Heart right ventricle (tissue), 16 donors: ENCODE measurements around the gene MYO9A. TPM values are rescaled to one million over a fixed set of nuclear protein-coding genes. Genes with fewer than 3 reads are reported as not detected.

Source experiments
- ATAC-seq, 8 donors: fragments of 200-7000 bp; cut with Tn5 transposase; one replicate each; pipeline ENCODE4 v1.9.1; 2020; ENCODE audit warnings: mild to moderate bottlenecking in 8 of 8, moderate library complexity in 8 of 8, moderate number of reproducible peaks in 1 of 8
- DNase-seq, 2 donors: peaks; one replicate each; pipeline ENCODE4 v3.0.0-alpha.2; 2020
- H3K27ac ChIP-seq, 10 donors: fragments of 200-600 bp; sonication (generic) in 2 of 10; one replicate each; pipeline versions ENCODE4 v1.5.0 to v1.8.0; 2020 to 2022; ENCODE audit warnings: mild to moderate bottlenecking in 3 of 10
- H3K27me3 ChIP-seq, 7 donors: fragments of 200-600 bp; one replicate each; pipeline ENCODE4 v1.8.0; 2021 to 2022; ENCODE audit warnings: mild to moderate bottlenecking in 2 of 7
- H3K36me3 ChIP-seq, 9 donors: fragments of 200-600 bp; sonication (generic) in 1 of 9; one replicate each; pipeline versions ENCODE4 v1.5.0 to v1.8.0; 2020 to 2022; ENCODE audit warnings: mild to moderate bottlenecking in 2 of 9
- H3K4me1 ChIP-seq, 9 donors: fragments of 200-600 bp; sonication (generic) in 1 of 9; one replicate each; pipeline versions ENCODE4 v1.5.0 to v1.8.0; 2020 to 2022; ENCODE audit warnings: mild to moderate bottlenecking in 4 of 9
- H3K4me3 ChIP-seq, 10 donors: fragments of 200-600 bp; sonication (generic) in 2 of 10; one replicate each; pipeline versions ENCODE4 v1.5.0 to v1.8.0; 2020 to 2022; ENCODE audit warnings: mild to moderate bottlenecking in 7 of 10, moderate library complexity in 2 of 10
- H3K9me3 ChIP-seq, 11 donors: fragments of 200-600 bp in 10 of 11; sonication (generic) in 2 of 11; one replicate each; pipeline versions ENCODE4 v1.5.0 to v1.8.0; 2013 to 2022; ENCODE audit warnings: mild to moderate bottlenecking in 2 of 11, control low read depth in 1 of 11, moderate library complexity in 1 of 11
- CTCF ChIP-seq, 9 donors: fragments of 200-600 bp; sonication (generic) in 2 of 9; IDR thresholded peaks; one replicate each; pipeline versions ENCODE4 v1.5.0 to v1.8.0; 2021 to 2022; ENCODE audit warnings: antibody characterized with exemption in 9 of 9, mild to moderate bottlenecking in 5 of 9, moderate library complexity in 1 of 9
- WGBS, 2 donors: extraction: QIAGEN DNeasy Blood & Tissue Kit; methylation state at CpG; one replicate each; pipeline ENCODE4 v1.1.7; 2013; ENCODE audit warnings: inconsistent platforms in 1 of 2; 5-methylcytosine and 5-hydroxymethylcytosine counted together
- intact Hi-C, 10 donors: fragments of 100-400 bp; cut with DNase I; formaldehyde crosslinking; loops; one replicate each; pipeline versions ENCODE4 v1.11.1 to v1.14.2; 2022
- polyA plus RNA-seq, 2 donors: library from polyadenylated mRNA; stranded (reverse); fragments of 200-250 nt; gene quantifications; one replicate each; pipeline ENCODE4 v1.2.3, GENCODE V29; 2013
- total RNA-seq, 10 donors: library from RNA; stranded (reverse); fragmentation: NEBNext Ultra II Directional in 3 of 10; extraction: Animal tissue kit (Norgen Biotek cat#: 25700) in 3 of 10; gene quantifications; one replicate each; pipeline versions ENCODE4 v1.2.1 to v1.2.4, GENCODE V29; 2021 to 2023
- donor health status: Arrhythmogenic right ventricular cardiomyopathy.
- donor health status: ischemic (EF 13 %, LVEDD 7.1; RV severe dilation, severe dysfunction).
- donor health status: healthy with polysubstance abuse.
- donor health status: DM: no; HTN: yes; CAD: no.
- donor health status: DM: no; HTN: no; CAD: no.
- donor health status: ischemic (EF 25% LVEDD 6.9; RV normal size, moderate dysfunction).
- donor health status: ischemic (EF 25% LVEDD 5.7; RV mildly dilated, moderate dysfunction).
- donor health status: healthy.
- donor health status: DM: yes; HTN: yes; CAD: no.
- donor health status: Ischemic cardiomyopathy.
- donor health status: ischemic (EF 35%, LVEDD 5.7; RV mildly dilated, moderate dysfunction).
- donor health status: nonischemic (EF 11% LVEDD 7.7; RV severe dilation, severe dysfunction).
- donor health status: DM: yes; HTN: yes; CAD: no.
- donor health status: PGD.
- donor health status: ischemic (EF 29% LVEDD 5.4; RV normal size, mild dysfunction).
- donor health status: nonischemic (EF 23%, LVEDD 6.1; RV moderate dilation, normal function).

MYO9A gene
- total and polyA plus RNA-seq, 12 donors = 3.7 to 36.9 (median 28.7) TPM

GRCh38 chr15:71806452-71806931, 311.5 kb downstream of the MYO9A start:
- no peaks in the 10 kb centered on the region for H3K36me3 ChIP-seq
- H3K27ac ChIP-seq = no peak overlapping the region
- H3K4me3 ChIP-seq = no peak overlapping the region
- H3K27me3 ChIP-seq = peaks cover 0 to 3% (median 0%) of the 10 kb centered on the region in 7 donors
- 45 to 47% methylated on average over 7 of the region's 7 CpGs for WGBS, 2 donors
- intact Hi-C loops = loop anchor here in 4 of 10 donors (10.0 kb wide), 5 partner anchors 62 to 692 kb away; partner anchors contain the start of gene THSD4 (in 1 of the 4)
- H3K4me1 ChIP-seq = peaks cover 0 to 27% (median 13%) of the 10 kb centered on the region in 9 donors
- no peak for TF ChIP-seq CTCF (IDR thresholded peaks at IDR 0.05)
- DNase-seq = no peak
- no peaks in the 10 kb centered on the region for H3K9me3 ChIP-seq
- no peak for ATAC-seq

- TF ChIP-seq CTCF (IDR thresholded peaks at IDR 0.05) = no peak
- peaks cover 0 to 4% (median 0%) of the 10 kb centered on the region in 7 donors for H3K27me3 ChIP-seq
- 48 to 56% methylated on average over 6 of the region's 6 CpGs for WGBS, 2 donors
- intact Hi-C loops = loop anchor here in 7 of 10 donors (5.0 to 10.0 kb wide), 9 partner anchors 58 to 690 kb away; partner anchors contain the start of gene THSD4 (in 1 of the 7)
- no peak overlapping the region for H3K4me3 ChIP-seq
- H3K4me1 ChIP-seq = peaks cover 0 to 27% (median 17%) of the 10 kb centered on the region in 9 donors
- H3K36me3 ChIP-seq = no peaks in the 10 kb centered on the region
- no peak overlapping the region for H3K27ac ChIP-seq
- DNase-seq (no peak), ATAC-seq (peak in 1 of 8 donors; percentile 9)
- no peaks in the 10 kb centered on the region for H3K9me3 ChIP-seq
Measured at GRCh38 chr15:71804695-71805470, 313.1 kb downstream of the MYO9A start.

- Histone ChIP-seq H3K4me3 (no peak overlapping the region), H3K9me3 (no peaks in the 10 kb centered on the region), H3K4me1 (peaks cover 0 to 27% (median 17%) of the 10 kb centered on the region in 9 donors), H3K27me3 (peaks cover 0 to 4% (median 0%) of the 10 kb centered on the region in 7 donors), H3K36me3 (no peaks in the 10 kb centered on the region), H3K27ac (no peak overlapping the region)
- DNase-seq (no peak), ATAC-seq (no peak)
- 55 to 61% methylated on average over 5 of the region's 5 CpGs for WGBS, 2 donors
- TF ChIP-seq CTCF (IDR thresholded peaks at IDR 0.05) = no peak
- intact Hi-C loops = loop anchor here in 7 of 10 donors (5.0 to 10.0 kb wide), 9 partner anchors 57 to 689 kb away; partner anchors contain the start of gene THSD4 (in 1 of the 7)
Measured at GRCh38 chr15:71804226-71804625, 313.7 kb downstream of the MYO9A start.

- no peak overlapping the region for H3K4me3 ChIP-seq
- no peak for DNase-seq
- no peaks in the 10 kb centered on the region for H3K36me3 ChIP-seq
- intact Hi-C loops = loop anchor here in 7 of 10 donors (2.0 to 10.0 kb wide), 10 partner anchors 55 to 688 kb away; partner anchors contain the start of gene THSD4 (in 1 of the 7)
- H3K4me1 ChIP-seq = peaks cover 0 to 18% (median 10%) of the 10 kb centered on the region in 9 donors
- no peak for ATAC-seq
- H3K9me3 ChIP-seq = no peaks in the 10 kb centered on the region
- peak in 7 of 9 donors; percentile 9 to 49 (median 29) for TF ChIP-seq CTCF (IDR thresholded peaks at IDR 0.05)
- H3K27ac ChIP-seq = no peak overlapping the region
- 62 to 66% methylated on average over 21 of the region's 21 CpGs for WGBS, 2 donors
- H3K27me3 ChIP-seq = peaks cover 0 to 4% (median 0%) of the 10 kb centered on the region in 7 donors
Measured at GRCh38 chr15:71802770-71803169, 315.2 kb downstream of the MYO9A start.
